CD4-positive, alpha-beta T cell (primary cell): Measurements from ENCODE around the gene N4BP2. TPM values are rescaled to one million over a fixed set of nuclear protein-coding genes. Genes with fewer than 3 reads are reported as not detected.
A peak's percentile ranks its signal among the peaks of the same experiment; 100 is the strongest.

Experiments used
- ATAC-seq: fragments of 200-7000 bp; cut with Tn5 transposase; one replicate; pipeline ENCODE4 v1.10.0; 2022; ENCODE audit warnings: mild to moderate bottlenecking; ENCODE audit not compliant: poor library complexity
- CTCF ChIA-PET: fragments of 350-600 bp; sonication (Branson Sonifier 250); formaldehyde crosslinking; loops from one replicate; lab custom pipeline; 2021; ENCODE audit warnings: antibody characterized with exemption, inconsistent platforms; lab: Charles Lee
- POLR2A ChIA-PET: fragments of 350-600 bp; sonication (Branson Sonifier 250); formaldehyde crosslinking; loops from one replicate; lab custom pipeline; 2021; ENCODE audit warnings: antibody characterized with exemption, inconsistent platforms; lab: Charles Lee
- DNase-seq, 14 experiments: peaks; one replicate each; pipeline ENCODE4 v3.0.0-alpha.2; 2013 to 2020; ENCODE audit warnings: mixed read lengths in 2 of 14
- H3K27ac ChIP-seq, 2 donors: one replicate each; pipeline versions ENCODE4 v1.5.1 to v1.7.0; 2013; ENCODE audit warnings: low read length in 2 of 2, low read depth in 1 of 2, mild to moderate bottlenecking in 1 of 2
- H3K27me3 ChIP-seq, 2 experiments: 1 replicate in 1 of 2; 2 replicates in 1 of 2; pipeline versions ENCODE4 v1.6.1 to v1.7.0; 2013; ENCODE audit warnings: low read length in 2 of 2, control low read depth in 1 of 2, mild to moderate bottlenecking in 1 of 2, moderate library complexity in 1 of 2; ENCODE audit not compliant: insufficient read depth in 2 of 2, control insufficient read depth in 1 of 2
- H3K36me3 ChIP-seq: one replicate; pipeline ENCODE4 v1.6.1; 2013; ENCODE audit warnings: low read length, control low read depth; ENCODE audit not compliant: insufficient read depth
- H3K4me1 ChIP-seq: one replicate; pipeline ENCODE4 v1.6.1; 2013; ENCODE audit warnings: low read length, control low read depth; ENCODE audit not compliant: insufficient read depth
- H3K4me3 ChIP-seq: one replicate; pipeline ENCODE4 v1.5.1; 2013; ENCODE audit warnings: mild to moderate bottlenecking, low read length, moderate library complexity
- H3K9me3 ChIP-seq, 2 experiments: 1 replicate in 1 of 2; 2 replicates in 1 of 2; pipeline versions ENCODE4 v1.6.1 to v1.7.0; 2013; ENCODE audit warnings: low read length in 2 of 2, mild to moderate bottlenecking in 2 of 2, control low read depth in 1 of 2, moderate library complexity in 1 of 2; ENCODE audit not compliant: control insufficient read depth in 1 of 2, insufficient read depth in 1 of 2
- H3K27ac Mint-ChIP-seq: one replicate; pipeline ENCODE4 v1.8.0; 2020; ENCODE audit warnings: mixed read lengths
- H3K27me3 Mint-ChIP-seq: one replicate; pipeline ENCODE4 v1.8.0; 2021; ENCODE audit warnings: mixed read lengths
- H3K36me3 Mint-ChIP-seq: one replicate; pipeline ENCODE4 v1.8.0; 2021; ENCODE audit warnings: low read depth, mixed read lengths
- H3K4me1 Mint-ChIP-seq: one replicate; pipeline ENCODE4 v1.8.0; 2021; ENCODE audit warnings: low read depth, mixed read lengths
- H3K4me3 Mint-ChIP-seq: one replicate; pipeline ENCODE4 v1.8.0; 2020; ENCODE audit warnings: mild to moderate bottlenecking, mixed read lengths
- H3K9me3 Mint-ChIP-seq: one replicate; pipeline ENCODE4 v1.8.0; 2020; ENCODE audit warnings: mixed read lengths
- intact Hi-C, 2 experiments: fragments of 100-400 bp; cut with DNase I in 1 of 2; cut with micrococcal nuclease in 1 of 2; formaldehyde crosslinking; loops; one replicate each; pipeline versions ENCODE4 v1.15.1 to v1.9.0; 2023 to 2025; cut with DNase I, micrococcal nuclease
- total RNA-seq, 174 experiments: library from RNA in 2 of 174; stranded (reverse) in 2 of 174; gene quantifications; one replicate each; pipeline ENCODE4 v1.2.3 and lab custom pipeline; 2021 to 2026
- TF ChIP-seq, protein P1 (sequence below): fragments of 200-600 bp; IDR thresholded peaks from one replicate; pipeline ENCODE4 v1.8.0; 2022; ENCODE audit warnings: antibody characterized with exemption, mild to moderate bottlenecking

The N4BP2 gene
- total RNA-seq, 2 experiments from 2014 or later, result 21.7 to 25.2 TPM

DNA sequence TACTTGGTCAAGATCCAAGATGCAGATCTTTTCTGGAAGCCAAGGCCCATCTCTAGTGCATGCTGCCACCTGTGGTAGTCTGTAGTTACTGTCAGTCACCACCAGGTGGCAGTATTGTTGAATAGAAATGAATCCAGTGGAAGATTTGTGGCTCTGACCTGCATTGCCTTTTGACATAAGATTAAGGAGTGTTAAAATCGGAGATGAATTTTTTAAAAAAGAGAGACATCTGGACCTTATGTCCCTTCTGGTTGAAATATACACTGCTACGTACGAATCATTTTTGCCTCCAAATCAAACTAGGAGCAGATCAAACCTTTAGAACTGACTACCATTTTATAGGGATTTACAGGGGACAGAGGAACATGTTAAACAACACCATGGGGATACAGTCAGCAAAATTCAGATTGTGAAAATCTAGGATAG lies 93.3 kb downstream of the N4BP2 start:
- Mint-ChIP-seq H3K27ac (peak overlapping the region; percentile 66), H3K27me3 (no peaks in the 10 kb centered on the region), H3K36me3 (peaks cover 21% of the 10 kb centered on the region), H3K9me3 (peaks cover 3% of the 10 kb centered on the region), H3K4me1 (peaks cover 45% of the 10 kb centered on the region), H3K4me3 (no peak overlapping the region)
- H3K27me3 ChIP-seq, result no peaks in the 10 kb centered on the region
- H3K27ac ChIP-seq, result no peak overlapping the region
- H3K9me3 ChIP-seq, result no peaks in the 10 kb centered on the region
- DNase-seq, result peak; percentile 51 to 89 (median 61)
- ChIA-PET POLR2A (no interaction called here), CTCF (interaction anchor here (0.6 to 5.7 kb wide), 10 partner anchors 27 to 278 kb away, joined by 3 to 48 read pairs (median 4); partner anchors contain the start of gene N4BP2)
- H3K36me3 ChIP-seq, result peaks cover 2% of the 10 kb centered on the region
- TF ChIP-seq, protein P1, sequence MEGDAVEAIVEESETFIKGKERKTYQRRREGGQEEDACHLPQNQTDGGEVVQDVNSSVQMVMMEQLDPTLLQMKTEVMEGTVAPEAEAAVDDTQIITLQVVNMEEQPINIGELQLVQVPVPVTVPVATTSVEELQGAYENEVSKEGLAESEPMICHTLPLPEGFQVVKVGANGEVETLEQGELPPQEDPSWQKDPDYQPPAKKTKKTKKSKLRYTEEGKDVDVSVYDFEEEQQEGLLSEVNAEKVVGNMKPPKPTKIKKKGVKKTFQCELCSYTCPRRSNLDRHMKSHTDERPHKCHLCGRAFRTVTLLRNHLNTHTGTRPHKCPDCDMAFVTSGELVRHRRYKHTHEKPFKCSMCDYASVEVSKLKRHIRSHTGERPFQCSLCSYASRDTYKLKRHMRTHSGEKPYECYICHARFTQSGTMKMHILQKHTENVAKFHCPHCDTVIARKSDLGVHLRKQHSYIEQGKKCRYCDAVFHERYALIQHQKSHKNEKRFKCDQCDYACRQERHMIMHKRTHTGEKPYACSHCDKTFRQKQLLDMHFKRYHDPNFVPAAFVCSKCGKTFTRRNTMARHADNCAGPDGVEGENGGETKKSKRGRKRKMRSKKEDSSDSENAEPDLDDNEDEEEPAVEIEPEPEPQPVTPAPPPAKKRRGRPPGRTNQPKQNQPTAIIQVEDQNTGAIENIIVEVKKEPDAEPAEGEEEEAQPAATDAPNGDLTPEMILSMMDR, result peak; percentile 89
- peak; percentile 88 for ATAC-seq
- H3K4me1 ChIP-seq, result peaks cover 2% of the 10 kb centered on the region
- intact Hi-C loops, result loop anchor here (1.0 to 10.0 kb wide), 8 partner anchors 41 to 175 kb away; partner anchors contain the start of gene N4BP2 (in 1 of the 2)
- H3K4me3 ChIP-seq, result no peak overlapping the region

DNA sequence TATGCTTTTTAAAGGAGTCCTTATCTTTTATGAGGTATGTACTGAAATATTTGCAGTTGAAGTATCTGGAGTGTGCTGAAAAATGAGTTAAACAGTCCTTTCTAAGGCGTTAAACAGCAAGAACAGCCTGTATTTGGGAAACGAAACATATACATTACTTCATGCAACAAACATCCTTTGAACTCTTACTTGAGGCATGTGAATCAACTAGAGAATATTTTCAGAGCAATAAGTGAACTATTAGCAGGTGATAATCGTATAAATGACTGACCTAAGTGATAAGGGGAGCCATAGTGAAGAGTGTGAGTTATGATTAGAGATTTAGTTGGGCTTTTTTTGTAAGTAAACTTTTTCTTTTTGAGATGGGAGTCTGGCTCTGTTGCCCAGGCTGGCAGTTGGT lies 94.3 kb downstream of the N4BP2 start:
- no peaks in the 10 kb centered on the region for H3K36me3 ChIP-seq
- ChIA-PET POLR2A (interaction anchor here (0.9 to 2.5 kb wide), 3 partner anchors 57 to 175 kb away, joined by 5 to 14 read pairs (median 10); no protein-coding TSS in a partner anchor), CTCF (interaction anchor here (1.7 to 5.7 kb wide), 4 partner anchors 94 to 175 kb away, joined by 9 to 48 read pairs (median 10); partner anchors contain the start of gene N4BP2)
- no peak for ATAC-seq
- no peak overlapping the region for H3K27ac ChIP-seq
- intact Hi-C loops, result loop anchor here (1.0 to 10.0 kb wide), 6 partner anchors 40 to 174 kb away; no protein-coding TSS in a partner anchor
- H3K4me1 Mint-ChIP-seq, result peaks cover 45% of the 10 kb centered on the region
- DNase-seq, result no peak
- H3K27ac Mint-ChIP-seq, result peak overlapping the region; percentile 94
- no peak overlapping the region for H3K4me3 Mint-ChIP-seq
- no peak overlapping the region for H3K4me3 ChIP-seq
- peaks cover 3% of the 10 kb centered on the region for H3K9me3 Mint-ChIP-seq
- H3K27me3 ChIP-seq, result no peaks in the 10 kb centered on the region
- no peaks in the 10 kb centered on the region for H3K27me3 Mint-ChIP-seq
- TF ChIP-seq, protein P1, result no peak
- peaks cover 13% of the 10 kb centered on the region for H3K36me3 Mint-ChIP-seq
- peaks cover 2% of the 10 kb centered on the region for H3K4me1 ChIP-seq
- no peaks in the 10 kb centered on the region for H3K9me3 ChIP-seq

DNA sequence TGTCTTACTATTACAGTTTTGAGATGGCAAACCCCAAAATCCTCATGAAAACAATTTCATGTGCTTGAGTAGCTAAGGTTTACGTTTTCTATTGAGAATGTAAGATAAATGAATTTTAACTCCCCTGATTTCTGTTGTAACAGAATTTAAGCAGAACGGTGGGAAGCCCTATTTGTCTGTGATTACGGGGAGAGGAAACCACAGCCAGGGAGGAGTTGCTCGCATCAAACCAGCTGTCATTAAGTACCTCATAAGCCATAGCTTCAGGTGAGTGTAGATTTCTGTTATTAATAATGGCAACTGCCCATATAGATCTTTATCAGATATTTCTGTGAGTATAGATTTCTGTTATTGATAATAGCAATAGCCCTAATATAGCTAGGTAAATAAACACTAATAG lies 96.0 kb downstream of the N4BP2 start:
- H3K36me3 ChIP-seq, result no peaks in the 10 kb centered on the region
- Mint-ChIP-seq H3K4me1 (peaks cover 45% of the 10 kb centered on the region), H3K36me3 (peaks cover 5% of the 10 kb centered on the region), H3K27ac (peak overlapping the region; percentile 94), H3K4me3 (peak overlapping the region; percentile 52), H3K27me3 (no peaks in the 10 kb centered on the region), H3K9me3 (peaks cover 3% of the 10 kb centered on the region)
- TF ChIP-seq, protein P1, result no peak
- ChIA-PET POLR2A (interaction anchor here (0.7 to 2.7 kb wide), 15 partner anchors 39 to 173 kb away, joined by 3 to 21 read pairs (median 8); no protein-coding TSS in a partner anchor), CTCF (interaction anchor here (0.6 to 5.7 kb wide), 8 partner anchors 73 to 173 kb away, joined by 3 to 48 read pairs (median 6); partner anchors contain the start of gene N4BP2)
- no peaks in the 10 kb centered on the region for H3K9me3 ChIP-seq
- H3K4me1 ChIP-seq, result peaks cover 2% of the 10 kb centered on the region
- peak; percentile 82 for ATAC-seq
- peak overlapping the region in 1 of 2 donors; percentile 2 for H3K27ac ChIP-seq
- peak in 11 of 14 experiments; percentile 8 to 71 (median 24) for DNase-seq
- no peak overlapping the region for H3K4me3 ChIP-seq
- intact Hi-C loops, result loop anchor here (2.0 to 10.0 kb wide), 5 partner anchors 40 to 398 kb away; partner anchors contain the start of gene N4BP2 (in 1 of the 2)
- no peaks in the 10 kb centered on the region for H3K27me3 ChIP-seq
